ENCODE data around the gene KCNMB4.

Gene KCNMB4

DNA sequence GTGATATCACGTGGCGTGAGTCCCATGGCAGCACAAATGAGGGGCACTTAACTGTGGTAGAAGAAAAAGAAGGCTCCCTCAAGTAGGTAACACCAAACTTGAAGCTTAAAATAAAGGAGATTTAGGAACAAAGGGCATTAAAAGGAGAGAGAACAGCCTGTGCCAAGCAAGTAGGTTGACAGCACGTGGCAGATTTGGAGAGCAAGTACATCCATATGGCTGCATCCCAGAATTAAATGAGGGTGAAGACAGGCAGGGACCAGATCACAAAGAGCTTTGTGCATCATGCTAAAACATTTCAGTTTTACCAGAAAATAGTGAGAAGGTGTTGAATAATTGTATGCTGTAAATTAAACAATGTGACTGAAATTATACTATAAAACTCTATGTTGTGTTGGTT is 32.8 kb downstream of the KCNMB4 start:
- no peak overlapping the region for H3K4me3 ChIP-seq (ENCODE audit: insufficient read depth, low read depth, low read length, poor library complexity, severe bottlenecking)
- no peaks in the 10 kb centered on the region for H3K27me3 ChIP-seq (replicated peaks; ENCODE audit: control insufficient read depth, insufficient read depth, low read length, poor library complexity, severe bottlenecking)
- no peak overlapping the region for H3K27ac ChIP-seq (ENCODE audit: insufficient read depth, low read length, poor library complexity, severe bottlenecking)
- no peaks in the 10 kb centered on the region for H3K9me3 ChIP-seq (ENCODE audit: control insufficient read depth, low read length)
- H3K36me3 ChIP-seq (ENCODE audit: control insufficient read depth, insufficient read depth, low read length): no peaks in the 10 kb centered on the region
- H3K4me1 ChIP-seq (ENCODE audit: control insufficient read depth, insufficient read depth, low read length, poor library complexity, severe bottlenecking): no peaks in the 10 kb centered on the region
- no peak for DNase-seq

DNA sequence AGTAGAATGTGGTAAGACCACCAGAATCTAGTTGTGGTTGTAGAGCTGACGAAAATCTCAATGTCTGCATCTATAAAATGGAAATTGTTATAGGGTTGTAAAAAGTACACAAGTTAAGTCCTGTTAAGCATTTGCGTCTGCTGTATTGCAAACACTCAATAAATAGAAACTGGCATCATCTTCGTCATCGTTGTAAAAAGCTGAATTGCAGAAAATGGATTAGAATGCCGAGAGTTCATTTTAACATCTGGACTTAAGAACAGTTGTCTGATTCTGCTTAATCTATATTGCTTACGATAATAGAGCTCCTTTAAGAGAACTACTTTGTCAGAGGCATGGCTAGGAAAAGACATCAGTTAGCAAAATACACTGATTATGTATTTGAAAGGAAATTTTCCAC is 33.2 kb downstream of the KCNMB4 start:
- H3K9me3 ChIP-seq (ENCODE audit: control insufficient read depth, low read length): no peaks in the 10 kb centered on the region
- H3K4me1 ChIP-seq (ENCODE audit: control insufficient read depth, insufficient read depth, low read length, poor library complexity, severe bottlenecking): no peaks in the 10 kb centered on the region
- no peaks in the 10 kb centered on the region for H3K36me3 ChIP-seq (ENCODE audit: control insufficient read depth, insufficient read depth, low read length)
- no peak overlapping the region for H3K27ac ChIP-seq (ENCODE audit: insufficient read depth, low read length, poor library complexity, severe bottlenecking)
- H3K27me3 ChIP-seq (replicated peaks; ENCODE audit: control insufficient read depth, insufficient read depth, low read length, poor library complexity, severe bottlenecking): no peaks in the 10 kb centered on the region
- no peak overlapping the region for H3K4me3 ChIP-seq (ENCODE audit: insufficient read depth, low read depth, low read length, poor library complexity, severe bottlenecking)
- DNase-seq: no peak

DNA sequence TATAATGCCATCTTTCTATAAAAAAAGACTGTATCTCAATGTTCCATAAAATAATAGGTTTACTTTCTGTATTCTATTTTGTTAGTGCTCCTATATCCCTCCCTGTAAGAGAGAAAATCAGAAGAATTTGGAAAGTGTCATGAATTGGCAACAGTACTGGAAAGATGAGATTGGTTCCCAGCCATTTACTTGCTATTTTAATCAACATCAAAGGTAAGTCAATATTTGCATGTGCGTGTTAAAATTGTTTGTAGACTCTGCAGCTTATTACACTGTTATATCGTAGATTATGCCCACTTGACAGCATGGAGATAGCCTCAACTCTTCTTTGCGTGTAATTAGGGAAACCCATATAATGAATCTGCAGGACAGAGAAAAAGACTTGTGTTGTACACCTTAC is 34.0 kb downstream of the KCNMB4 start:
- DNase-seq: no peak
- Histone ChIP-seq H3K36me3 (ENCODE audit: control insufficient read depth, insufficient read depth, low read length) (no peaks in the 10 kb centered on the region), H3K4me1 (ENCODE audit: control insufficient read depth, insufficient read depth, low read length, poor library complexity, severe bottlenecking) (no peaks in the 10 kb centered on the region), H3K27me3 (replicated peaks; ENCODE audit: control insufficient read depth, insufficient read depth, low read length, poor library complexity, severe bottlenecking) (no peaks in the 10 kb centered on the region), H3K27ac (ENCODE audit: insufficient read depth, low read length, poor library complexity, severe bottlenecking) (no peak overlapping the region), H3K4me3 (ENCODE audit: insufficient read depth, low read depth, low read length, poor library complexity, severe bottlenecking) (no peak overlapping the region), H3K9me3 (ENCODE audit: control insufficient read depth, low read length) (no peaks in the 10 kb centered on the region)

DNA sequence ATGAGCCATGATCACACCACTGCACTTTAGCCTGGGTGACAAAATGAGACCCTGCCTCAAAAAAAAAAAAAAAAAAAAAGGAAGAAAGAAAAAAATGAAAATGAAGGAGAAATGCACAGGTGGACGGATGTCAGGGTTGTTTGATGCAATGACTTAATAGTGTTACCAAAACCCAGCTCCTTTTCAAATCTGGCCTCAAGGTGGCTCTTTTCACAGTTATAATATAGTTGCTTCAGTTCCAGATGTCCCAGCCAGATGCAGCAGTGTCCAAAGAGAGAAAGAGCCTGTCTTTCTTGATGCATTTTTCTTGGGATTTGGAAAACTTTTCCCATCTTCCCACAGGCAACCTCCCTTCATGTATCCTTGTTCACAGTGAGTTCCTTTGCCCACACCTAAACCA is 36.5 kb downstream of the KCNMB4 start:
- Histone ChIP-seq H3K27me3 (replicated peaks; ENCODE audit: control insufficient read depth, insufficient read depth, low read length, poor library complexity, severe bottlenecking) (no peaks in the 10 kb centered on the region), H3K4me1 (ENCODE audit: control insufficient read depth, insufficient read depth, low read length, poor library complexity, severe bottlenecking) (no peaks in the 10 kb centered on the region), H3K9me3 (ENCODE audit: control insufficient read depth, low read length) (no peaks in the 10 kb centered on the region), H3K27ac (ENCODE audit: insufficient read depth, low read length, poor library complexity, severe bottlenecking) (no peak overlapping the region), H3K36me3 (ENCODE audit: control insufficient read depth, insufficient read depth, low read length) (no peaks in the 10 kb centered on the region), H3K4me3 (ENCODE audit: insufficient read depth, low read depth, low read length, poor library complexity, severe bottlenecking) (no peak overlapping the region)
- DNase-seq: no peak

DNA sequence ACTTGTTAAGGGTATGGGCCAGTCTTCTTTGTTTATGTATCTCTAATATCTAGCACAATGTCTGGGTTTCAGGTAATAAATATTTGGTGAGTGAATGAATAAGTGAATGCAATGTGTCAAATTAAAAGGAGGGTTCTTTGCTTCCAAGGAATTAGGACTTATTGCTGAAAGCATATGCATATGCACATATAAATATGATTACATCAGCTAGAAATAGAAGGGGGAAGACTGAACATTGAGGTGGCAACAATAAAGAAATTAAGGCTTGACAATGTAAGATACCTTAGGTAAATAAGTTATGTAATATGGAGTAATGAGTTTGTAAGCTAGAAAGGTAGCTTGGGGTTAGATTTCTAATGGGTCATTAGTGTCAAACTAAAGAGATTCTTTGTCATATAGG is 37.7 kb downstream of the KCNMB4 start:
- Histone ChIP-seq H3K9me3 (ENCODE audit: control insufficient read depth, low read length) (no peaks in the 10 kb centered on the region), H3K27me3 (replicated peaks; ENCODE audit: control insufficient read depth, insufficient read depth, low read length, poor library complexity, severe bottlenecking) (no peaks in the 10 kb centered on the region), H3K4me1 (ENCODE audit: control insufficient read depth, insufficient read depth, low read length, poor library complexity, severe bottlenecking) (no peaks in the 10 kb centered on the region), H3K36me3 (ENCODE audit: control insufficient read depth, insufficient read depth, low read length) (no peaks in the 10 kb centered on the region), H3K27ac (ENCODE audit: insufficient read depth, low read length, poor library complexity, severe bottlenecking) (no peak overlapping the region), H3K4me3 (ENCODE audit: insufficient read depth, low read depth, low read length, poor library complexity, severe bottlenecking) (no peak overlapping the region)
- no peak for DNase-seq

DNA sequence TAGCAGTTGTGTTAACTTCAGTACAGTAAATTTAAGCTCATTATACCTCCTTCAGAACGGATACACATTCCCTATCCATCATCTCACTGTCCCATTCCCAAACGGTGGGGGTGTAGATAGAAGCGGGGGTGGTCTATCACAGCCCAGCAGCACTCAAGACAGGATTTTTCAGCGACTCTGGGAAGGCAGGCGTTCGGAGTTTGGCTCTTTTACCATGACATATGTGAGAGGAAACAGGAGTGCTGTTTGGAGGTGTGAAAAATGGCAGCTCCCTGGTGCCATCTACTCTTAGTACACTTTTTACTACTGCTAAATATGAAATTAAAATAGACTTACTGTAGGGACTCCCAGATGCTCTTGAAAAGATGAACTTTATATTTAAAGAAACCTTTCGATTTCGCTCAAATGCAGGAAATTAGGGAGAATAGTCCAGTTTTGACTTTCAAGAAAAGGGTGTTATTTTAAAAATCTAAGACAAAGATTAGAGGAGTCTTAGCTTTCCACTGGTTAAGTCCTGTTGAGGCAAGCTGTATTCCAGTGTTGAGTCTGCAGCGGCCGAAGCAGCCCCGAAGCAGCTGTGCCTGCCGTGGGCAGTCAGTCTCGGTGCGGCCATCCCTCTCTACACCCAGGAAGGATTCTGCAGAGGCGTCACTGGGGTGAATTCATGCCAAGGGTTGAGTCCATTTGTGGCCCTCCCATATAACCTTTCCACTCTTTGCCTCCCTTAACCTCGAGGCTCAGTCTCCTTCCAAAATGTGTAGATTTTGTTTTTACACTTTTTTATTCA is 42.1 kb downstream of the KCNMB4 start:
- no peak overlapping the region for H3K27ac ChIP-seq (ENCODE audit: insufficient read depth, low read length, poor library complexity, severe bottlenecking)
- DNase-seq: no peak

DNA sequence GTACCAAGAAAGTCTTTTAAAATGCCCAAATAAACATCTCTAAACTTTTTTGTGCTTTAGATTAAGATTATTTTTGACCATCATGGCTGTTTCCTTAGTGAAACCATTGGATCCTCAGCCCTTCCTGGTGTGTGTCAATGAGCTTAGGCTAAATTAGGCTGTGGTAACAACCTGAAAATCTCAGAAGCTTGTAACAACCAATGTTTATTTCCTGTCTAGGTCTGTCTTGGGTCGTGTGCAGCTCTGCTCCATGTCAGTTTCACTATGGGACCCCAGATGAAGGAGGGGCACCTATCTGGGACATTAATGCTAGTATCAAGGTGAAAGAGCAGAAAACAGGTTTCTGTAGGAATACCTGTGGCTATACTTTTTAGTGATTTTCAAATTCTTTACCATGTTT is 49.9 kb downstream of the KCNMB4 start:
- Histone ChIP-seq H3K36me3 (ENCODE audit: control insufficient read depth, insufficient read depth, low read length) (no peaks in the 10 kb centered on the region), H3K27ac (ENCODE audit: insufficient read depth, low read length, poor library complexity, severe bottlenecking) (no peak overlapping the region), H3K9me3 (ENCODE audit: control insufficient read depth, low read length) (no peaks in the 10 kb centered on the region), H3K4me3 (ENCODE audit: insufficient read depth, low read depth, low read length, poor library complexity, severe bottlenecking) (no peak overlapping the region), H3K27me3 (replicated peaks; ENCODE audit: control insufficient read depth, insufficient read depth, low read length, poor library complexity, severe bottlenecking) (no peaks in the 10 kb centered on the region), H3K4me1 (ENCODE audit: control insufficient read depth, insufficient read depth, low read length, poor library complexity, severe bottlenecking) (no peaks in the 10 kb centered on the region)
- DNase-seq: no peak

More for the DNA sequence above, 42.1 kb downstream of the KCNMB4 start:
- H3K4me1 ChIP-seq (ENCODE audit: control insufficient read depth, insufficient read depth, low read length, poor library complexity, severe bottlenecking): no peaks in the 10 kb centered on the region
- no peaks in the 10 kb centered on the region for H3K9me3 ChIP-seq (ENCODE audit: control insufficient read depth, low read length)
- no peak overlapping the region for H3K4me3 ChIP-seq (ENCODE audit: insufficient read depth, low read depth, low read length, poor library complexity, severe bottlenecking)
- H3K36me3 ChIP-seq (ENCODE audit: control insufficient read depth, insufficient read depth, low read length): no peaks in the 10 kb centered on the region
- no peaks in the 10 kb centered on the region for H3K27me3 ChIP-seq (replicated peaks; ENCODE audit: control insufficient read depth, insufficient read depth, low read length, poor library complexity, severe bottlenecking)

DNA sequence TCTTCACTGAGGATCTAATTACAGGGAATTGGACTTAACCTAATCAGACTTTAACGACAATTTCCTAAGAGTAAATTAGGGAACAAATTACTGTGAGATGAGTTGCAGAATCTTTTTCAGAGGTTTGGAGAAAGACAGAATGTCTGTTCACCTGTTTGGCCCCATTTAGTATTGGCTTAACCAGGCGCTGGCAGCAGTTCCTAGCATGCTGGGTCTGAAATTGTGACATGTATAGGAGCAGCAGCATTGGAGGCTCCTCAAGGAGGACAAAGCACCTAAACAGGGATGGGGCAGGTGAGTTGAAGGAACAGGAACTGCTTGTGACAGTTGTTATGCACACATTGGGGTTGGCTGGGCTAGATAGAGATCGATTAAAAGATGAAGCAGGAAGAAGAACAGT is 51.0 kb downstream of the KCNMB4 start:
- no peaks in the 10 kb centered on the region for H3K9me3 ChIP-seq (ENCODE audit: control insufficient read depth, low read length)
- no peak overlapping the region for H3K27ac ChIP-seq (ENCODE audit: insufficient read depth, low read length, poor library complexity, severe bottlenecking)
- H3K4me1 ChIP-seq (ENCODE audit: control insufficient read depth, insufficient read depth, low read length, poor library complexity, severe bottlenecking): no peaks in the 10 kb centered on the region
- H3K4me3 ChIP-seq (ENCODE audit: insufficient read depth, low read depth, low read length, poor library complexity, severe bottlenecking): no peak overlapping the region
- DNase-seq: no peak
- H3K36me3 ChIP-seq (ENCODE audit: control insufficient read depth, insufficient read depth, low read length): no peaks in the 10 kb centered on the region
- H3K27me3 ChIP-seq (replicated peaks; ENCODE audit: control insufficient read depth, insufficient read depth, low read length, poor library complexity, severe bottlenecking): no peaks in the 10 kb centered on the region

DNA sequence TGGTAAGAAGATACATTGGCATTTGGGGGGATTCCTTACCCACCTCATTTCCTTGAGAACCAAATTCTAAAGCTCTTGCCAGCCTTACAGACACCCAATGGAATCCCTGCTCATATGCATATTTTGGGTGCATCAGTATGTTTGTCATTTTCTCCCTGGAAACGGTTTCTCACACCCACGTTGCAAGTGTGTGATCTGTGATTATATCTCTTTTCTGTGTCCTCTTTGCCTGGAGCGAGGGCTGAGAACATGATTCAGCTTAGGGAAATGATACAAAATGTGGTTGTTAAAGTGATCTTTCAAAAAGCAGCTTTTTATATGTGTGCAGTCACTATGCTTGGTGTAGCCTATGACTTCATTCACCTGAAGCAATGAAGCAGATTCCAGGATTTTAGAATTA is 52.0 kb downstream of the KCNMB4 start:
- no peaks in the 10 kb centered on the region for H3K27me3 ChIP-seq (replicated peaks; ENCODE audit: control insufficient read depth, insufficient read depth, low read length, poor library complexity, severe bottlenecking)
- H3K4me1 ChIP-seq (ENCODE audit: control insufficient read depth, insufficient read depth, low read length, poor library complexity, severe bottlenecking): no peaks in the 10 kb centered on the region
- H3K27ac ChIP-seq (ENCODE audit: insufficient read depth, low read length, poor library complexity, severe bottlenecking): no peak overlapping the region
- H3K4me3 ChIP-seq (ENCODE audit: insufficient read depth, low read depth, low read length, poor library complexity, severe bottlenecking): no peak overlapping the region
- H3K9me3 ChIP-seq (ENCODE audit: control insufficient read depth, low read length): no peaks in the 10 kb centered on the region
- H3K36me3 ChIP-seq (ENCODE audit: control insufficient read depth, insufficient read depth, low read length): no peaks in the 10 kb centered on the region
- DNase-seq: no peak

DNA sequence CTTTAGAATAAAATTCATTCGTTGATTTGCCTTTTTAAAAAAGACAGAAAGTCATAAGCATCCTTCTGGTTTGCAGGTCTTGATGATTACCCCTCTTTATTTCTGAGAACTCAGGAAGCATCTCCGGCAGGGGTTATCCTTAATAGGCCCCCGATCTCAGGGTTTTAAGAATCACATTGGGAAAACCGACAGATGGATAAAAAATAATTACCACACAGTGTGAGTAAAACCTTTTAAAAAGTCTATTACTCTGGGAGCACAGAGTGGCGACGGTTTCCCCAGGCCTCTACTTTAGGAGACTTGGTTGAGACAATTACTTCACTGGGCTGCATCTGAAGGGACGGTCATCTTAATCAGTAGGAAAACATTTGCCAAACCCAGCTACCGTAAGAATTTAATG is 56.5 kb downstream of the KCNMB4 start:
- Histone ChIP-seq H3K9me3 (ENCODE audit: control insufficient read depth, low read length) (no peaks in the 10 kb centered on the region), H3K4me3 (ENCODE audit: insufficient read depth, low read depth, low read length, poor library complexity, severe bottlenecking) (no peak overlapping the region), H3K36me3 (ENCODE audit: control insufficient read depth, insufficient read depth, low read length) (no peaks in the 10 kb centered on the region), H3K27ac (ENCODE audit: insufficient read depth, low read length, poor library complexity, severe bottlenecking) (no peak overlapping the region), H3K27me3 (replicated peaks; ENCODE audit: control insufficient read depth, insufficient read depth, low read length, poor library complexity, severe bottlenecking) (no peaks in the 10 kb centered on the region), H3K4me1 (ENCODE audit: control insufficient read depth, insufficient read depth, low read length, poor library complexity, severe bottlenecking) (no peaks in the 10 kb centered on the region)
- no peak for DNase-seq
